HepG2 (cell line): ENCODE measurements around the gene DUS3L. TPM values are rescaled to one million over a fixed set of nuclear protein-coding genes. Genes with fewer than 3 reads are reported as not detected.

ENCODE experiments used
- FOXC1 ChIP-seq: sonication (generic); formaldehyde crosslinking; IDR thresholded peaks from 2 replicates; pipeline ENCODE4 v1.8.0; 2022; ENCODE audit warnings: mild to moderate bottlenecking, missing genetic modification reagents, borderline replicate concordance
- JDP2 ChIP-seq: sonication (generic); formaldehyde crosslinking; IDR thresholded peaks from 2 replicates; pipeline ENCODE4 v1.8.1; 2022; ENCODE audit warnings: missing genetic modification reagents, borderline replicate concordance
- MED1 ChIP-seq: sonication (generic); formaldehyde crosslinking; IDR thresholded peaks from 2 replicates; pipeline ENCODE4 v1.4.0; 2020; ENCODE audit warnings: missing genetic modification reagents
- MIER3 ChIP-seq: IDR thresholded peaks from 2 replicates; pipeline ENCODE4 v1.6.1; 2016; ENCODE audit warnings: missing compliant biosample characterization, borderline replicate concordance
- RCOR2 ChIP-seq: IDR thresholded peaks from 2 replicates; pipeline ENCODE4 v1.6.1; 2016; ENCODE audit warnings: missing biosample characterization, missing genetic modification reagents
- SSRP1 ChIP-seq: IDR thresholded peaks from 2 replicates; pipeline ENCODE4 v1.6.1; 2016; ENCODE audit warnings: control low read depth
- TCF7 ChIP-seq: sonication (generic); IDR thresholded peaks from 2 replicates; pipeline ENCODE4 v1.6.1; 2016; ENCODE audit warnings: antibody characterized with exemption, low read depth
- ZKSCAN5 ChIP-seq: sonication (generic); formaldehyde crosslinking; IDR thresholded peaks from 2 replicates; pipeline ENCODE4 v1.5.1; 2020; ENCODE audit warnings: mild to moderate bottlenecking, missing genetic modification reagents
- ZNF292 ChIP-seq: sonication (generic); formaldehyde crosslinking; IDR thresholded peaks from 2 replicates; pipeline ENCODE4 v1.8.1; 2022; ENCODE audit warnings: mild to moderate bottlenecking, low read depth, missing genetic modification reagents, borderline replicate concordance
- ZNF318 ChIP-seq: sonication (generic); formaldehyde crosslinking; IDR thresholded peaks from 2 replicates; pipeline ENCODE4 v1.4.0; 2020; ENCODE audit warnings: mild to moderate bottlenecking, missing genetic modification reagents
- ZNF766 ChIP-seq: sonication (generic); formaldehyde crosslinking; IDR thresholded peaks from 2 replicates; pipeline ENCODE4 v1.5.0; 2020; ENCODE audit warnings: missing genetic modification reagents, borderline replicate concordance
- polyA plus RNA-seq, 8 experiments: library from polyadenylated mRNA; depleted of rRNA in 3 of 8; stranded (reverse) in 7 of 8; unstranded in 1 of 8; fragments of >200 nt; fragmentation: Illumina TruSeq in 4 of 8; extraction: Trizol in 4 of 8; gene quantifications; 2 replicates each; pipeline versions ENCODE4 v1.2.1 to v1.2.3, GENCODE V29; 2011 to 2016; ENCODE audit warnings: low read depth in 4 of 8, missing spikeins in 1 of 8, mixed read lengths in 1 of 8; ENCODE audit not compliant: insufficient read depth in 1 of 8
- total RNA-seq, 5 experiments: library from RNA; depleted of rRNA; stranded (reverse); fragments of >200 nt; fragmentation: Illumina TruSeq; extraction: Trizol; gene quantifications; 2 replicates each; pipeline ENCODE4 v1.2.3, GENCODE V29; 2016; ENCODE audit warnings: low read depth in 1 of 5
- TF ChIP-seq, protein P1 (sequence below): sonication (generic); formaldehyde crosslinking; IDR thresholded peaks from 2 replicates; pipeline ENCODE4 v1.5.0; 2020; ENCODE audit warnings: mild to moderate bottlenecking, missing genetic modification reagents
- TF ChIP-seq, protein P2 (sequence below): sonication (generic); formaldehyde crosslinking; IDR thresholded peaks from 2 replicates; pipeline ENCODE4 v1.4.0; 2020; ENCODE audit warnings: missing genetic modification reagents, mild to moderate bottlenecking, borderline replicate concordance
- TF ChIP-seq, protein P3 (sequence below): sonication (generic); formaldehyde crosslinking; IDR thresholded peaks from 2 replicates; pipeline ENCODE4 v1.8.0; 2022; ENCODE audit warnings: mild to moderate bottlenecking, missing genetic modification reagents; ENCODE audit not compliant: insufficient replicate concordance

DUS3L gene
- total and polyA plus RNA-seq, 2 of the 13 experiments (the other 11 are each of a cell fraction or from before 2014, with no cell fraction given) = 13.3 to 25.1 TPM

DNA sequence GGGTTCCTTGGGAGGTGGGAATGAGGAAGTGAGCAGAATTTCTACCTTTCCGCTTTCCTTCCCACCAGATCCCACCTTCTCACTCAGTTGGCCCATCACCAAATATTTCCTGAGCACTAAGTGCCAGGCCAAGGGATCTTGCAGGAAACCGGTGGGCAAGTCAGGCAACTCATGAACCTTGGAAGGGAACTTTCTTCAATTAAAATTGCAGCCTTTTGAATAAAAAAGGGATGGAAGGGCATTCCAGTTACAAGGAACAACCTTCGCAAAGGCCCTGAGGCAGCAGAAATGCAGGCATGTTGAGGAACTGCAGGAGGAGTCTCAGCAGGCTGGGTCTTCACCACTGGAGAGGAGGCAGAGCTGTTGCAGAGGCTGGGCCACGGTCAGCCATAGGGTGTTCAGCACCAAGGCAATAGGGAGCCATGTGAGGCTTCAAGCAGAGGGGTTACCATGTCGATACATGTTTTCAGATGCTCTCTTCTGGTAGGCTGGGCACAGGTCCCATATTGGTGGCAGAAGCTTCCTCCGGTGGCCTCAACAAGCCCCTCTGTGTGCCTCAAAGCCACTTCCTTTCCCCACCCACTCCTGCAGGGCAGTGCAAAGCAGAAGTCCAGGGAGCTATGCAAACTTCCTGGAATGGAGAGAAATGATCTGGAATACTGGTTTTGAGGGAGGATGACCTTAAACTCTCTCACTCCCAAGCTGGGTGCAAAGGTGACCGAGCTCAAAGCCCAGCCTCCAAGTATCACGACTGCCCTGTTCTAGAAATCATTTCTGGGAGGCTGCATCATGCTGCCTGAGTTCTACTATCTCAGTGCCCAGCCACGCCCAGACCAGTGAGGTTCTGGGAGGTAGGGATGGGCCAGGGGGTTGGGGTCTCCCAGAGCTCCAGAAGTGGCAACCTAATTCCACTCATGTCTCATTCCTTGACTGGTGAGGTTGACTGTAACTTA lies 48.4 kb upstream of the DUS3L start, which contains the start of gene FUT6 (continued):
- TF ChIP-seq ZNF318 = no peak
- TF ChIP-seq MIER3 = peak; percentile 68; the same call in 1 of the 2 replicates
- TF ChIP-seq, protein P1, sequence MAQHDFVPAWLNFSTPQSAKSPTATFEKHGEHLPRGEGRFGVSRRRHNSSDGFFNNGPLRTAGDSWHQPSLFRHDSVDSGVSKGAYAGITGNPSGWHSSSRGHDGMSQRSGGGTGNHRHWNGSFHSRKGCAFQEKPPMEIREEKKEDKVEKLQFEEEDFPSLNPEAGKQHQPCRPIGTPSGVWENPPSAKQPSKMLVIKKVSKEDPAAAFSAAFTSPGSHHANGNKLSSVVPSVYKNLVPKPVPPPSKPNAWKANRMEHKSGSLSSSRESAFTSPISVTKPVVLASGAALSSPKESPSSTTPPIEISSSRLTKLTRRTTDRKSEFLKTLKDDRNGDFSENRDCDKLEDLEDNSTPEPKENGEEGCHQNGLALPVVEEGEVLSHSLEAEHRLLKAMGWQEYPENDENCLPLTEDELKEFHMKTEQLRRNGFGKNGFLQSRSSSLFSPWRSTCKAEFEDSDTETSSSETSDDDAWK (CRISPR knock-in tag) = no peak
- TF ChIP-seq ZNF766 (CRISPR knock-in tag) = no peak
- TF ChIP-seq TCF7 = no peak
- no peak; the same call in 1 of the 2 replicates for TF ChIP-seq ZNF292 (CRISPR knock-in tag)
- no peak for TF ChIP-seq JDP2 (CRISPR knock-in tag)
- no peak for TF ChIP-seq RCOR2 (CRISPR knock-in tag)
- peak; percentile 51; the same call in 1 of the 2 replicates for TF ChIP-seq FOXC1 (CRISPR knock-in tag)
- TF ChIP-seq ZKSCAN5 (CRISPR knock-in tag) = no peak
- TF ChIP-seq, protein P2, sequence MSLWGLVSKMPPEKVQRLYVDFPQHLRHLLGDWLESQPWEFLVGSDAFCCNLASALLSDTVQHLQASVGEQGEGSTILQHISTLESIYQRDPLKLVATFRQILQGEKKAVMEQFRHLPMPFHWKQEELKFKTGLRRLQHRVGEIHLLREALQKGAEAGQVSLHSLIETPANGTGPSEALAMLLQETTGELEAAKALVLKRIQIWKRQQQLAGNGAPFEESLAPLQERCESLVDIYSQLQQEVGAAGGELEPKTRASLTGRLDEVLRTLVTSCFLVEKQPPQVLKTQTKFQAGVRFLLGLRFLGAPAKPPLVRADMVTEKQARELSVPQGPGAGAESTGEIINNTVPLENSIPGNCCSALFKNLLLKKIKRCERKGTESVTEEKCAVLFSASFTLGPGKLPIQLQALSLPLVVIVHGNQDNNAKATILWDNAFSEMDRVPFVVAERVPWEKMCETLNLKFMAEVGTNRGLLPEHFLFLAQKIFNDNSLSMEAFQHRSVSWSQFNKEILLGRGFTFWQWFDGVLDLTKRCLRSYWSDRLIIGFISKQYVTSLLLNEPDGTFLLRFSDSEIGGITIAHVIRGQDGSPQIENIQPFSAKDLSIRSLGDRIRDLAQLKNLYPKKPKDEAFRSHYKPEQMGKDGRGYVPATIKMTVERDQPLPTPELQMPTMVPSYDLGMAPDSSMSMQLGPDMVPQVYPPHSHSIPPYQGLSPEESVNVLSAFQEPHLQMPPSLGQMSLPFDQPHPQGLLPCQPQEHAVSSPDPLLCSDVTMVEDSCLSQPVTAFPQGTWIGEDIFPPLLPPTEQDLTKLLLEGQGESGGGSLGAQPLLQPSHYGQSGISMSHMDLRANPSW (CRISPR knock-in tag) = no peak
- no peak for TF ChIP-seq SSRP1 (CRISPR knock-in tag)
- TF ChIP-seq, protein P3, sequence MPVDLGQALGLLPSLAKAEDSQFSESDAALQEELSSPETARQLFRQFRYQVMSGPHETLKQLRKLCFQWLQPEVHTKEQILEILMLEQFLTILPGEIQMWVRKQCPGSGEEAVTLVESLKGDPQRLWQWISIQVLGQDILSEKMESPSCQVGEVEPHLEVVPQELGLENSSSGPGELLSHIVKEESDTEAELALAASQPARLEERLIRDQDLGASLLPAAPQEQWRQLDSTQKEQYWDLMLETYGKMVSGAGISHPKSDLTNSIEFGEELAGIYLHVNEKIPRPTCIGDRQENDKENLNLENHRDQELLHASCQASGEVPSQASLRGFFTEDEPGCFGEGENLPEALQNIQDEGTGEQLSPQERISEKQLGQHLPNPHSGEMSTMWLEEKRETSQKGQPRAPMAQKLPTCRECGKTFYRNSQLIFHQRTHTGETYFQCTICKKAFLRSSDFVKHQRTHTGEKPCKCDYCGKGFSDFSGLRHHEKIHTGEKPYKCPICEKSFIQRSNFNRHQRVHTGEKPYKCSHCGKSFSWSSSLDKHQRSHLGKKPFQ (CRISPR knock-in tag) = peak; percentile 70
- peak; percentile 89 for TF ChIP-seq MED1 (CRISPR knock-in tag)
